ENCODE results near the gene TRABD2B. TPM values are rescaled to one million over a fixed set of nuclear protein-coding genes. Genes with fewer than 3 reads are reported as not detected.

TRABD2B gene
- total RNA-seq, 2 donors from 2014 or later = 3.8 to 10.7 TPM

GRCh38 chr1:47852006-47852718, 145.0 kb downstream of the TRABD2B start:
- H3K4me3 ChIP-seq = no peak overlapping the region
- H3K36me3 ChIP-seq = no peaks in the 10 kb centered on the region
- no peaks in the 10 kb centered on the region for H3K4me1 ChIP-seq (ENCODE audit: control insufficient read depth in 1 of 2, low read depth in 2 of 2)
- H3K9me3 ChIP-seq = no peaks in the 10 kb centered on the region
- TF ChIP-seq CTCF (IDR thresholded peaks at IDR 0.05) = no peak
- no peaks in the 10 kb centered on the region for H3K27me3 ChIP-seq (replicated peaks; ENCODE audit: insufficient read depth)
- no peak overlapping the region for H3K27ac ChIP-seq
- ATAC-seq (ENCODE audit: insufficient number of reproducible peaks, low FRiP score, low read depth) (no peak), DNase-seq (ENCODE audit: low spot score) (no peak)

GRCh38 chr1:47850451-47850850, 146.7 kb downstream of the TRABD2B start:
- no peaks in the 10 kb centered on the region for H3K27me3 ChIP-seq (replicated peaks; ENCODE audit: insufficient read depth)
- no peak overlapping the region for H3K4me3 ChIP-seq
- no peaks in the 10 kb centered on the region for H3K4me1 ChIP-seq (ENCODE audit: control insufficient read depth in 1 of 2, low read depth in 2 of 2)
- H3K36me3 ChIP-seq = no peaks in the 10 kb centered on the region
- ATAC-seq (ENCODE audit: insufficient number of reproducible peaks, low FRiP score, low read depth) (no peak), DNase-seq (ENCODE audit: low spot score) (no peak)
- no peak for TF ChIP-seq CTCF (IDR thresholded peaks at IDR 0.05)
- no peaks in the 10 kb centered on the region for H3K9me3 ChIP-seq
- H3K27ac ChIP-seq = no peak overlapping the region

- H3K27me3 ChIP-seq (replicated peaks; ENCODE audit: insufficient read depth) = no peaks in the 10 kb centered on the region
- H3K27ac ChIP-seq = no peak overlapping the region
- ATAC-seq (ENCODE audit: insufficient number of reproducible peaks, low FRiP score, low read depth) (no peak), DNase-seq (ENCODE audit: low spot score) (no peak)
- no peak for TF ChIP-seq CTCF (IDR thresholded peaks at IDR 0.05)
- H3K36me3 ChIP-seq = no peaks in the 10 kb centered on the region
- H3K4me1 ChIP-seq (ENCODE audit: control insufficient read depth in 1 of 2, low read depth in 2 of 2) = no peaks in the 10 kb centered on the region
- no peak overlapping the region for H3K4me3 ChIP-seq
- no peaks in the 10 kb centered on the region for H3K9me3 ChIP-seq
Measured at GRCh38 chr1:47849591-47850261, 147.5 kb downstream of the TRABD2B start.

GRCh38 chr1:47849005-47849521, 148.1 kb downstream of the TRABD2B start:
- no peak for DNase-seq (ENCODE audit: low spot score)

More at GRCh38 chr1:47849005-47849521, 148.1 kb downstream of the TRABD2B start:
- Histone ChIP-seq H3K4me1 (ENCODE audit: control insufficient read depth in 1 of 2, low read depth in 2 of 2) (no peaks in the 10 kb centered on the region), H3K9me3 (no peaks in the 10 kb centered on the region), H3K4me3 (no peak overlapping the region), H3K27me3 (replicated peaks; ENCODE audit: insufficient read depth) (no peaks in the 10 kb centered on the region), H3K36me3 (no peaks in the 10 kb centered on the region), H3K27ac (no peak overlapping the region)
- TF ChIP-seq CTCF (IDR thresholded peaks at IDR 0.05) = no peak
- no peak for ATAC-seq (ENCODE audit: insufficient number of reproducible peaks, low FRiP score, low read depth)
